ENCODE data around the gene RAP1GAP2.

- TF ChIP-seq CTCF (IDR thresholded peaks at IDR 0.05) = no peak
- TF ChIP-seq MLX (CRISPR knock-in tag; IDR thresholded peaks at IDR 0.05) = no peak
- TF ChIP-seq FOXP4 (CRISPR knock-in tag; IDR thresholded peaks at IDR 0.05) = no peak
- TF ChIP-seq ZNF532 (CRISPR knock-in tag; IDR thresholded peaks at IDR 0.05; ENCODE audit: borderline replicate concordance) = no peak
- TF ChIP-seq MAX (CRISPR knock-in tag; IDR thresholded peaks at IDR 0.05) = no peak
- no peak for TF ChIP-seq FOXJ3 (CRISPR knock-in tag; IDR thresholded peaks at IDR 0.05; ENCODE audit: borderline replicate concordance)
- TF ChIP-seq PREB (CRISPR knock-in tag; IDR thresholded peaks at IDR 0.05; ENCODE audit: borderline replicate concordance) = no peak
- no peak for TF ChIP-seq ESRRA (CRISPR knock-in tag; IDR thresholded peaks at IDR 0.05; ENCODE audit: borderline replicate concordance)
- TF ChIP-seq TP53 (CRISPR knock-in tag; IDR thresholded peaks at IDR 0.05) = no peak
Measured at GRCh38 chr17:2842464-2842863, 46.2 kb downstream of the RAP1GAP2 start.
